IPS-20b (cell line): ENCODE results near the gene AP4E1.

Source experiments
- H3K27ac ChIP-seq: one replicate; pipeline ENCODE4 v1.5.1; 2013; ENCODE audit warnings: low read length
- H3K27me3 ChIP-seq: 2 replicates; pipeline ENCODE4 v1.6.1; 2013; ENCODE audit warnings: mild to moderate bottlenecking, low read length, inconsistent platforms; ENCODE audit not compliant: insufficient read depth
- H3K36me3 ChIP-seq: 2 replicates; pipeline ENCODE4 v1.6.1; 2013; ENCODE audit warnings: low read depth, mild to moderate bottlenecking, inconsistent platforms, low read length, moderate library complexity; ENCODE audit not compliant: insufficient read depth
- H3K4me1 ChIP-seq: 2 replicates; pipeline ENCODE4 v1.6.1; 2013; ENCODE audit warnings: mild to moderate bottlenecking, control low read depth, inconsistent platforms, low read length, moderate library complexity; ENCODE audit not compliant: insufficient read depth
- H3K4me3 ChIP-seq: 2 replicates; pipeline ENCODE4 v1.5.1; 2013; ENCODE audit warnings: mild to moderate bottlenecking, low read length, inconsistent platforms
- H3K9ac ChIP-seq: 2 replicates; pipeline ENCODE4 v1.6.1; 2013; ENCODE audit warnings: low read depth, mild to moderate bottlenecking, inconsistent platforms, low read length, moderate library complexity
- H3K9me3 ChIP-seq: 2 replicates; pipeline ENCODE4 v1.6.1; 2013; ENCODE audit warnings: mild to moderate bottlenecking, low read depth, low read length, inconsistent platforms; ENCODE audit not compliant: insufficient read depth

Gene AP4E1

GRCh38 chr15:50879016-50879617 lies 29.4 kb upstream of the AP4E1 start:
- H3K9ac ChIP-seq, result no peak overlapping the region
- H3K9me3 ChIP-seq, result no peaks in the 10 kb centered on the region
- H3K4me3 ChIP-seq, result no peak overlapping the region
- no peaks in the 10 kb centered on the region for H3K4me1 ChIP-seq
- no peaks in the 10 kb centered on the region for H3K27me3 ChIP-seq
- H3K27ac ChIP-seq, result no peak overlapping the region
- no peaks in the 10 kb centered on the region for H3K36me3 ChIP-seq

- Histone ChIP-seq H3K36me3 (no peaks in the 10 kb centered on the region), H3K9me3 (no peaks in the 10 kb centered on the region), H3K27me3 (no peaks in the 10 kb centered on the region), H3K27ac (no peak overlapping the region), H3K9ac (no peak overlapping the region), H3K4me1 (no peaks in the 10 kb centered on the region), H3K4me3 (no peak overlapping the region)
Measured at GRCh38 chr15:50880206-50880605, 28.3 kb upstream of the AP4E1 start.

GRCh38 chr15:50880651-50881114 lies 27.8 kb upstream of the AP4E1 start:
- Histone ChIP-seq H3K9ac (no peak overlapping the region), H3K4me1 (no peaks in the 10 kb centered on the region), H3K27ac (no peak overlapping the region), H3K36me3 (no peaks in the 10 kb centered on the region), H3K9me3 (no peaks in the 10 kb centered on the region), H3K27me3 (no peaks in the 10 kb centered on the region), H3K4me3 (no peak overlapping the region)

- Histone ChIP-seq H3K9me3 (no peaks in the 10 kb centered on the region), H3K9ac (no peak overlapping the region), H3K4me1 (no peaks in the 10 kb centered on the region), H3K27ac (no peak overlapping the region), H3K36me3 (no peaks in the 10 kb centered on the region), H3K4me3 (no peak overlapping the region), H3K27me3 (no peaks in the 10 kb centered on the region)
Measured at GRCh38 chr15:50881121-50882048, 27.1 kb upstream of the AP4E1 start.

- Histone ChIP-seq H3K27me3 (no peaks in the 10 kb centered on the region), H3K9me3 (no peaks in the 10 kb centered on the region), H3K4me3 (no peak overlapping the region), H3K36me3 (no peaks in the 10 kb centered on the region), H3K9ac (no peak overlapping the region), H3K4me1 (no peaks in the 10 kb centered on the region), H3K27ac (no peak overlapping the region)
Measured at GRCh38 chr15:50883903-50884302, 24.6 kb upstream of the AP4E1 start.

- Histone ChIP-seq H3K4me1 (no peaks in the 10 kb centered on the region), H3K9ac (no peak overlapping the region), H3K27me3 (no peaks in the 10 kb centered on the region), H3K36me3 (no peaks in the 10 kb centered on the region), H3K9me3 (no peaks in the 10 kb centered on the region), H3K27ac (no peak overlapping the region), H3K4me3 (no peak overlapping the region)
Measured at GRCh38 chr15:50884540-50884939, 23.9 kb upstream of the AP4E1 start.

- no peaks in the 10 kb centered on the region for H3K27me3 ChIP-seq
- no peaks in the 10 kb centered on the region for H3K4me1 ChIP-seq
- H3K9me3 ChIP-seq, result peaks cover 2% of the 10 kb centered on the region; the same call in 1 of the 2 replicates
- no peak overlapping the region for H3K9ac ChIP-seq
- no peak overlapping the region for H3K27ac ChIP-seq
- no peak overlapping the region for H3K4me3 ChIP-seq
- no peaks in the 10 kb centered on the region for H3K36me3 ChIP-seq
Measured at GRCh38 chr15:50886139-50886467, 22.4 kb upstream of the AP4E1 start.

GRCh38 chr15:50886611-50887345 lies 21.7 kb upstream of the AP4E1 start:
- no peak overlapping the region for H3K9ac ChIP-seq
- H3K4me3 ChIP-seq, result no peak overlapping the region
- H3K9me3 ChIP-seq, result peaks cover 6% of the 10 kb centered on the region; the same call in 1 of the 2 replicates
- no peaks in the 10 kb centered on the region for H3K4me1 ChIP-seq
- H3K27me3 ChIP-seq, result no peaks in the 10 kb centered on the region
- H3K36me3 ChIP-seq, result no peaks in the 10 kb centered on the region
- H3K27ac ChIP-seq, result no peak overlapping the region

GRCh38 chr15:50888054-50888453 lies 20.4 kb upstream of the AP4E1 start:
- no peaks in the 10 kb centered on the region for H3K27me3 ChIP-seq
- no peak overlapping the region for H3K27ac ChIP-seq
- H3K36me3 ChIP-seq, result no peaks in the 10 kb centered on the region
- no peaks in the 10 kb centered on the region for H3K4me1 ChIP-seq
- H3K9me3 ChIP-seq, result peaks cover 12% of the 10 kb centered on the region; the same call in 1 of the 2 replicates
- H3K4me3 ChIP-seq, result no peak overlapping the region
- H3K9ac ChIP-seq, result no peak overlapping the region

- no peak overlapping the region for H3K4me3 ChIP-seq
Measured at GRCh38 chr15:50889589-50889988, 18.9 kb upstream of the AP4E1 start.

GRCh38 chr15:50890751-50891150 lies 17.7 kb upstream of the AP4E1 start:
- Histone ChIP-seq H3K27me3 (no peaks in the 10 kb centered on the region), H3K27ac (no peak overlapping the region), H3K4me1 (no peaks in the 10 kb centered on the region), H3K9me3 (peaks cover 33% of the 10 kb centered on the region), H3K36me3 (no peaks in the 10 kb centered on the region), H3K4me3 (no peak overlapping the region), H3K9ac (no peak overlapping the region)

More at GRCh38 chr15:50889589-50889988, 18.9 kb upstream of the AP4E1 start:
- Histone ChIP-seq H3K9me3 (peaks cover 25% of the 10 kb centered on the region), H3K36me3 (no peaks in the 10 kb centered on the region), H3K4me1 (no peaks in the 10 kb centered on the region), H3K27me3 (no peaks in the 10 kb centered on the region), H3K9ac (no peak overlapping the region), H3K27ac (no peak overlapping the region)
